Measurements from ENCODE around the gene BOK.

BOK gene

DNA sequence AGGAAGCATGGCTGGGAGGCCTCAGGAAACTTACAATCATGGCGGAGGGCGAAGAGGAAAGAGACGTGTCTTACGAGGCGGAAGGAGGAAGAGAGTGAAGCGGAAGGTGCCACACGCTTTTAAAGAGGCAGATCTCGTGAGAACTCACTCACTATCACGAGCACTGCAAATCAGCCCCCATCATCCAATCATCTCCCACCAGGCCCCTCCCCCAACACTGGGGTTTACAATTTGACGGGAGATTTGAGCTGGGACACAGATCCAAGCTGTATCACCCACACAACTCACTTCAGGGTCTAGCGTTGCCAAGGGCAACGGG is 5.1 kb upstream of the BOK start:
- TF ChIP-seq CTCF (IDR thresholded peaks at IDR 0.05; ENCODE audit: borderline replicate concordance, insufficient read depth, low read depth, low read length), result no peak
- H3K4me3 ChIP-seq (ENCODE audit: low read depth, low read length), result no peak overlapping the region

DNA sequence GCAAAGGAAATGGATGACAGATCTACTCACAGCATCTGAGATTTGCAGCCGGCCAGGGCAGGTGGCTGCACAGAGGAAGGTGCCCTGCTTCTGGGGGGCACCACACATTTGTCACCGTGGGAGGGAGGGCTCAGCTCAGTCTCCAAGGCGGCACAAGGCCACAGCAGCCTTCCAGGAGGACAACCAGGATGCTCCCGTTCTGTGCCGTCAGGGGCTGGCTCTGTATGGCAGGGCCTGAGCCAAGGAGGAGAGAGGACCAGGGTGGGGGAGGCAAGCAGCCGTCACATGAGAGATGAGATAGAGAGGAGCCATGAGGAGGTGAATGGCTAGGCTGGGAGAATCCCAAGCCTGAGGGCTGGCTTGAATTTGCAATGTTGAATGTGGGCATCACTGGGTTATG is 4.6 kb upstream of the BOK start:
- no peak overlapping the region for H3K4me3 ChIP-seq (ENCODE audit: low read depth, low read length)
- TF ChIP-seq CTCF (IDR thresholded peaks at IDR 0.05; ENCODE audit: borderline replicate concordance, insufficient read depth, low read depth, low read length), result no peak

- no peak overlapping the region for H3K4me3 ChIP-seq (ENCODE audit: low read depth, low read length)
- TF ChIP-seq CTCF (IDR thresholded peaks at IDR 0.05; ENCODE audit: borderline replicate concordance, insufficient read depth, low read depth, low read length), result no peak
These were observed 3.8 kb upstream of the BOK start for GRCh38 chr2:241554610-241555322.

DNA sequence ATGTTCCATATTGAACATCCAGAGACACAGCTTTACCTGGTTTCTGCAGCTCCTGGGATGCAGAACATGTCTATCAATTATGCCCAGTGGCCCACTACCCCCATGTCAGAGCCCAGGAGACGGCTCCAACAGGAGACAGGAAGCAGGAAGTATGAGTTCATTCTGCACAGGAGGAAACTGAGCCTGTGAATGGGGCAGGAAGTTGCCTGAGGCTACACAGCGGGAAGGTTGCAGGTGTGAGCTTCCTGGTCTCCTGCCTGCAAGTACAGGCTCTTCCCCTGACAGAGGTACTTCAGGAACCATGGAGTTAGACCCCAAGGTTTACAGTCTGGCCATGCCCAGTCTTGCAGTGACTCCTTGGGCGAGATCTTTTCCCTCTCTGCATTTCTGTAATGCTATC is 2.8 kb upstream of the BOK start:
- no peak overlapping the region for H3K4me3 ChIP-seq (ENCODE audit: low read depth, low read length)
- TF ChIP-seq CTCF (IDR thresholded peaks at IDR 0.05; ENCODE audit: borderline replicate concordance, insufficient read depth, low read depth, low read length), result no peak

GRCh38 chr2:241556746-241557145 is 1.8 kb upstream of the BOK start:
- H3K4me3 ChIP-seq (ENCODE audit: low read depth, low read length), result no peak overlapping the region
- TF ChIP-seq CTCF (IDR thresholded peaks at IDR 0.05; ENCODE audit: borderline replicate concordance, insufficient read depth, low read depth, low read length), result no peak

GRCh38 chr2:241559323-241560161 is 997 bp downstream of the BOK start:
- no peak for TF ChIP-seq CTCF (IDR thresholded peaks at IDR 0.05; ENCODE audit: borderline replicate concordance, insufficient read depth, low read depth, low read length)
- peak overlapping the region; percentile 30 for H3K4me3 ChIP-seq (ENCODE audit: low read depth, low read length)
